Neural progenitor cell (in vitro differentiated cells): ENCODE data around the gene UBXN2A. TPM values are rescaled to one million over a fixed set of nuclear protein-coding genes. Genes with fewer than 3 reads are reported as not detected.

Experiments
- DNase-seq: peaks from one replicate; pipeline ENCODE4 v3.0.0-alpha.2; 2016; ENCODE audit warnings: low spot score
- H2AFZ ChIP-seq: fragments of 200-600 bp; sonication (generic); replicated peaks from 2 replicates; pipeline ENCODE4 v1.6.1; 2016; ENCODE audit warnings: antibody characterized with exemption
- H3F3A ChIP-seq: fragments of 200-600 bp; sonication (generic); 2 replicates; pipeline ENCODE4 v1.6.1; 2016; ENCODE audit warnings: antibody characterized with exemption, low read depth
- H3K27ac ChIP-seq: fragments of 200-600 bp; sonication (generic); 2 replicates; pipeline ENCODE4 v1.5.1; 2016; ENCODE audit warnings: mild to moderate bottlenecking
- H3K27me3 ChIP-seq: fragments of 200-600 bp; sonication (generic); 2 replicates; pipeline ENCODE4 v1.6.1; 2016; ENCODE audit warnings: mild to moderate bottlenecking, moderate library complexity
- H3K36me3 ChIP-seq: fragments of 200-600 bp; sonication (generic); 2 replicates; pipeline ENCODE4 v1.5.1; 2016
- H3K4me1 ChIP-seq: fragments of 200-600 bp; sonication (generic); 2 replicates; pipeline ENCODE4 v1.6.1; 2016; ENCODE audit warnings: mixed run types
- H3K4me2 ChIP-seq: fragments of 200-600 bp; sonication (generic); 2 replicates; pipeline ENCODE4 v1.6.1; 2016
- H3K4me3 ChIP-seq: fragments of 200-600 bp; sonication (generic); 2 replicates; pipeline ENCODE4 v1.5.1; 2016
- H3K79me2 ChIP-seq: fragments of 200-600 bp; sonication (generic); 2 replicates; pipeline ENCODE4 v1.6.1; 2016; ENCODE audit warnings: low read depth
- H3K9ac ChIP-seq: fragments of 200-600 bp; sonication (generic); 2 replicates; pipeline ENCODE4 v1.6.1; 2016
- H3K9me3 ChIP-seq: fragments of 200-600 bp; sonication (generic); 2 replicates; pipeline ENCODE4 v1.5.1; 2016; ENCODE audit warnings: low read depth
- H4K20me1 ChIP-seq: fragments of 200-600 bp; sonication (generic); 2 replicates; pipeline ENCODE4 v1.6.1; 2016; ENCODE audit warnings: low read depth
- H3K27ac Mint-ChIP-seq: 3 replicates; pipeline ENCODE4 v1.8.0; 2021; ENCODE audit warnings: mixed read lengths
- H3K27me3 Mint-ChIP-seq: 2 replicates; pipeline ENCODE4 v1.8.0; 2022; ENCODE audit warnings: low read depth, mild to moderate bottlenecking, inconsistent platforms, moderate library complexity, mixed read lengths; ENCODE audit not compliant: insufficient read depth
- H3K36me3 Mint-ChIP-seq: 3 replicates; pipeline ENCODE4 v1.8.0; 2021; ENCODE audit warnings: mixed read lengths
- H3K4me1 Mint-ChIP-seq: 3 replicates; pipeline ENCODE4 v1.8.0; 2021; ENCODE audit warnings: mixed read lengths
- H3K4me3 Mint-ChIP-seq: 3 replicates; pipeline ENCODE4 v1.8.0; 2021; ENCODE audit warnings: mild to moderate bottlenecking, moderate library complexity, mixed read lengths
- H3K9me3 Mint-ChIP-seq: 3 replicates; pipeline ENCODE4 v1.8.0; 2020; ENCODE audit warnings: mixed read lengths
- EZH2 ChIP-seq: fragments of 200-600 bp; sonication (generic); IDR thresholded peaks from 2 replicates; pipeline ENCODE4 v1.6.1; 2017; ENCODE audit warnings: antibody characterized with exemption, mild to moderate bottlenecking, moderate library complexity
- EZH2phosphoT487 ChIP-seq: fragments of 200-600 bp; sonication (generic); IDR thresholded peaks from 2 replicates; pipeline ENCODE4 v1.6.1; 2017; ENCODE audit warnings: antibody characterized with exemption
- total RNA-seq: library from RNA; depleted of rRNA; stranded (reverse); fragments of >200 nt; gene quantifications from 2 replicates; pipeline ENCODE4 v1.2.3, GENCODE V29; 2015; ENCODE audit warnings: low replicate concordance
- TF ChIP-seq, protein P1 (sequence below): fragments of 200-600 bp; sonication (generic); IDR thresholded peaks from 2 replicates; pipeline ENCODE4 v1.5.1; 2017; ENCODE audit warnings: antibody characterized with exemption, mild to moderate bottlenecking

UBXN2A gene
- total RNA-seq, 1 donor from 2014 or later = 24.1 TPM

DNA sequence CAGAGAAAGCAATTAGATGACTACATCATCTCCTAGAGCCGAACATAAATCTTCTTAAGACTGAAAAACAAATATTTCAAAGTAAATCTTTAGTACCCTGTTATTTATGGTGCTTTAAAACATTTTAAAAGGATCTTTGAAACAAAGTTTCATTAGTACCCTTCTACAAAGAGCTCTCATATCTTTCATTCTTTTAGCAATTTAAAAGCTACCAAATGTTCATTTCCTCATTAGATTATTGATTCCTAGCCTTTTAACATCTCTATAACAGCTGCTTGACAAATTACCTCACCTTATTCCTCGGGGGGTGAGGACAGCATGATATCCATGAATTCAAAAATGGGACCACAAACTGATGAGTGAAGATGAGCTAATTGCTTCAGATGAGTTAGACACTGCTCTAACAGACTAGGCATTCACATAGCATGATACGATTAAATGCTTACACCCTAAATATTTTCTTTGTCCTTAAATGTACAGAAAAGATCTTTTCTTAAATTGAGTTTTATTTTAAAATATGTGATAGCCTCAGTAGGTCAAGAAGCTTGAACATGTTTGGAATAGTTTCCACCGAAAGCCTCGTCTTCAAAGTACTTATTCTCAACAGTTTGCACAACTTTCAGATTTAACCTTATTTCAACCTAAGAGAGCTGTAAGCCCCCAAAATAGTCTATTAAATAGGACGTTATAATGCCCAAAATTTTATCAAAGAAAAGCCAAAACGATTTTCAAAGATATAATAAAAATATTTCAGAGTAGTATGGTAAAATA is 15.5 kb upstream of the UBXN2A start:
- Histone ChIP-seq H3K79me2 (peaks cover 89% of the 10 kb centered on the region), H4K20me1 (peaks cover 14% of the 10 kb centered on the region), H3K4me3 (peak overlapping the region; percentile 94), H3K27ac (no peak overlapping the region), H3K4me1 (peaks cover 17% of the 10 kb centered on the region), H3F3A (peaks cover 18% of the 10 kb centered on the region), H3K36me3 (no peaks in the 10 kb centered on the region), H3K27me3 (no peaks in the 10 kb centered on the region), H3K9ac (no peak overlapping the region), H2AFZ (no peak overlapping the region), H3K4me2 (peak overlapping the region; percentile 82), H3K9me3 (no peaks in the 10 kb centered on the region)
- TF ChIP-seq, protein P1, sequence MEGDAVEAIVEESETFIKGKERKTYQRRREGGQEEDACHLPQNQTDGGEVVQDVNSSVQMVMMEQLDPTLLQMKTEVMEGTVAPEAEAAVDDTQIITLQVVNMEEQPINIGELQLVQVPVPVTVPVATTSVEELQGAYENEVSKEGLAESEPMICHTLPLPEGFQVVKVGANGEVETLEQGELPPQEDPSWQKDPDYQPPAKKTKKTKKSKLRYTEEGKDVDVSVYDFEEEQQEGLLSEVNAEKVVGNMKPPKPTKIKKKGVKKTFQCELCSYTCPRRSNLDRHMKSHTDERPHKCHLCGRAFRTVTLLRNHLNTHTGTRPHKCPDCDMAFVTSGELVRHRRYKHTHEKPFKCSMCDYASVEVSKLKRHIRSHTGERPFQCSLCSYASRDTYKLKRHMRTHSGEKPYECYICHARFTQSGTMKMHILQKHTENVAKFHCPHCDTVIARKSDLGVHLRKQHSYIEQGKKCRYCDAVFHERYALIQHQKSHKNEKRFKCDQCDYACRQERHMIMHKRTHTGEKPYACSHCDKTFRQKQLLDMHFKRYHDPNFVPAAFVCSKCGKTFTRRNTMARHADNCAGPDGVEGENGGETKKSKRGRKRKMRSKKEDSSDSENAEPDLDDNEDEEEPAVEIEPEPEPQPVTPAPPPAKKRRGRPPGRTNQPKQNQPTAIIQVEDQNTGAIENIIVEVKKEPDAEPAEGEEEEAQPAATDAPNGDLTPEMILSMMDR = no peak
- no peak for TF ChIP-seq EZH2
- no peak for TF ChIP-seq EZH2phosphoT487
- DNase-seq = no peak
- peaks cover 2% of the 10 kb centered on the region for H3K36me3 Mint-ChIP-seq
- H3K27ac Mint-ChIP-seq = no peak overlapping the region
- H3K4me3 Mint-ChIP-seq = peak overlapping the region; percentile 99
- no peaks in the 10 kb centered on the region for H3K27me3 Mint-ChIP-seq
- H3K4me1 Mint-ChIP-seq = peaks cover 22% of the 10 kb centered on the region
- no peaks in the 10 kb centered on the region for H3K9me3 Mint-ChIP-seq

DNA sequence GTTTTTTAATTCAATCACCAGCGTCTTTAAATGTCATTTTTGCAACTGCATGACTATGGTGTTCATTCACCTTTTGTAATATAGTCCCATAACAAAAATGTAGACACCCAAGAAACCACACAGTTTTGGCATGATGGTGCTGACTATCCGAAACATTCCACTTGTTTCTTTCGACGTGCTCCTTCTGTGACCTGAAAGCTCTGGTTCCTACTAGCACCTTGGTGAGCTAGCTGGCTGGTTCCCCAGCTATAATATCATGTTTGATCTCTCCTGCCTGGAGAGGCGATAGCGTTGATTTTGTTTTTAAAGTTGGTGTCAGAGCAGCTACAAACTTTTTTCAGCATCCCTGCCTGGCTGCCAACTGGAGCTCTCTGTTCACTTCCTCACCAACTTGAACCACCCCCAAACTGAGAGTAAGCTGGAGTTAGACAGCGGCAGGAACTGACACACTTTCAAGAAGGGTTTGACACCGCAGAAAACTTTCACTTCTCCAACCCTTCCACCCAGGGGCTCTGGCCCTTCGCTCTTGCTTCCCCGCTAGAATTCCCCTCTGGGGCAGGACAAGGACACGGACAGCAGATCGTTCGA is 14.5 kb upstream of the UBXN2A start:
- no peaks in the 10 kb centered on the region for H3K36me3 ChIP-seq
- H3K9me3 ChIP-seq = no peaks in the 10 kb centered on the region
- H3K27me3 ChIP-seq = no peaks in the 10 kb centered on the region
- DNase-seq = no peak
- peak overlapping the region; percentile 99 for H3K4me3 Mint-ChIP-seq
- peak overlapping the region; percentile 95 for H3K9ac ChIP-seq
- peaks cover 22% of the 10 kb centered on the region for H3K4me1 Mint-ChIP-seq
- H3K27ac ChIP-seq = peak overlapping the region; percentile 78
- no peaks in the 10 kb centered on the region for H3K9me3 Mint-ChIP-seq
- H3K79me2 ChIP-seq = peaks cover 86% of the 10 kb centered on the region
- H3K4me1 ChIP-seq = peaks cover 17% of the 10 kb centered on the region
- H3K4me3 ChIP-seq = peak overlapping the region; percentile 94
- H2AFZ ChIP-seq = peak overlapping the region; percentile 93
- H3K27ac Mint-ChIP-seq = peak overlapping the region; percentile 98
- TF ChIP-seq EZH2 (no peak), EZH2phosphoT487 (no peak)
- TF ChIP-seq, protein P1 = no peak
- peak overlapping the region; percentile 82 for H3K4me2 ChIP-seq
- peaks cover 9% of the 10 kb centered on the region for H4K20me1 ChIP-seq
- no peaks in the 10 kb centered on the region for H3K27me3 Mint-ChIP-seq
- H3F3A ChIP-seq = peaks cover 18% of the 10 kb centered on the region
- H3K36me3 Mint-ChIP-seq = peaks cover 3% of the 10 kb centered on the region

DNA sequence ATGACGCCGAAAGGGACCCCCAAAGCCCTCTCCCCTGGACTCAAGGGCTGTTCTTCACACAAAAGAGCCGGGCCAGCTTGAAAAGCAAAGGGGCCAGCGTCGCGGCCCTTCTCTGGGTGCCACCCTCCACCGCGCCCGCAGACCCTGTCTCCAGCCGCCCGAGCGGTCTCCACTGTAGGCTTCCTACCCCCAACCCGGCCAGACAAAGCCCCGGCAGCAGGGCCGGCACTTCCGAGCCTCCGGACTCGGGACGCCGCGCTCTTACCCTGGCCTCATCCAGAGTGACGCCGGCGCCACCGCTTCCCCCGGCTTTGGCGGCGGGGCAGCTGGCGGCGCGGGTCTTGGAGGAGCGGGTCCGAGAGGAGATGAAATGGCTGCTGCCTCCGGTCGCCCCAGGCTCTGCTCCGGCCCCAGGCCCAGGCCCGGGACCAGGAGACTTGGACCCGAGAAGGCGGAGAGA is 13.9 kb upstream of the UBXN2A start:
- Histone ChIP-seq H3K27me3 (no peaks in the 10 kb centered on the region), H3K27ac (peak overlapping the region; percentile 78), H3K4me3 (peak overlapping the region; percentile 94), H3K9ac (peak overlapping the region; percentile 95), H3K4me2 (peak overlapping the region; percentile 82), H3K4me1 (peaks cover 17% of the 10 kb centered on the region), H4K20me1 (peaks cover 9% of the 10 kb centered on the region), H3K36me3 (no peaks in the 10 kb centered on the region), H3K79me2 (peaks cover 80% of the 10 kb centered on the region), H2AFZ (peak overlapping the region; percentile 93), H3F3A (peaks cover 18% of the 10 kb centered on the region), H3K9me3 (no peaks in the 10 kb centered on the region)
- H3K9me3 Mint-ChIP-seq = no peaks in the 10 kb centered on the region
- TF ChIP-seq EZH2 (no peak), EZH2phosphoT487 (no peak)
- TF ChIP-seq, protein P1 = no peak
- peak; percentile 74 for DNase-seq
- peaks cover 22% of the 10 kb centered on the region for H3K4me1 Mint-ChIP-seq
- peaks cover 3% of the 10 kb centered on the region for H3K36me3 Mint-ChIP-seq
- peak overlapping the region; percentile 98 for H3K27ac Mint-ChIP-seq
- H3K4me3 Mint-ChIP-seq = peak overlapping the region; percentile 99
- no peaks in the 10 kb centered on the region for H3K27me3 Mint-ChIP-seq
